ENCODE results near the gene RPUSD1.

RPUSD1 gene

DNA sequence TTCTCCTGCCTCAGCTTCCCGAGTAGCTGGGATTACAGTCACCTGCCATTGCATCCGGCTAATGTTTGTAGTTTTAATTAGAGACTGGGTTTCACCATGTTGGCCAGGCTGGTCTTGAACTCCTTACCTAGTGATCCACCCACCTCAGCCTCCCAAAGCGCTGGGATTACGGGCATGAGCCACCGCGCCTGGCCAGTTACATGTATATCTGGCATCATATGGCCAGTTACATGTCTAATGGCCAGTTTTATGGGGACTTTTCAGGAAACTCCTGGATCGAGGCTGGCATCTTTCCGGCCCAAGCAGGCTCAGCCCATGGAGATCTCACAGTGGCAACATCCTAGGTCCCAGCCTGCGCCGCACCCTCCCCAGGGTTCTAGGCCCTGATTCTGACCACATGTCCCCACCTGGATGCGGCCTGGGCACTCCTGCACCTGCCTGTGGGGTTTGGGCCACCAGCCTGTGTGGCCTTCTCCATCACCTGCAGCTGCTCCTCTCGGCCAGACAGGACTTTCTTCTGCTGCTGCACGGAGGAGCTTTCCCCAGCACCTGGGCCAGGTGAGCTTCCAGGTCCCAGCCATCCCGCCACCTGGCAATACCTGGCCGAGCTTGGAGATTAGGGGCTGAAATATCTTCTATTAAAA, 46.1 kb downstream of the RPUSD1 start:
- no peak for DNase-seq

DNA sequence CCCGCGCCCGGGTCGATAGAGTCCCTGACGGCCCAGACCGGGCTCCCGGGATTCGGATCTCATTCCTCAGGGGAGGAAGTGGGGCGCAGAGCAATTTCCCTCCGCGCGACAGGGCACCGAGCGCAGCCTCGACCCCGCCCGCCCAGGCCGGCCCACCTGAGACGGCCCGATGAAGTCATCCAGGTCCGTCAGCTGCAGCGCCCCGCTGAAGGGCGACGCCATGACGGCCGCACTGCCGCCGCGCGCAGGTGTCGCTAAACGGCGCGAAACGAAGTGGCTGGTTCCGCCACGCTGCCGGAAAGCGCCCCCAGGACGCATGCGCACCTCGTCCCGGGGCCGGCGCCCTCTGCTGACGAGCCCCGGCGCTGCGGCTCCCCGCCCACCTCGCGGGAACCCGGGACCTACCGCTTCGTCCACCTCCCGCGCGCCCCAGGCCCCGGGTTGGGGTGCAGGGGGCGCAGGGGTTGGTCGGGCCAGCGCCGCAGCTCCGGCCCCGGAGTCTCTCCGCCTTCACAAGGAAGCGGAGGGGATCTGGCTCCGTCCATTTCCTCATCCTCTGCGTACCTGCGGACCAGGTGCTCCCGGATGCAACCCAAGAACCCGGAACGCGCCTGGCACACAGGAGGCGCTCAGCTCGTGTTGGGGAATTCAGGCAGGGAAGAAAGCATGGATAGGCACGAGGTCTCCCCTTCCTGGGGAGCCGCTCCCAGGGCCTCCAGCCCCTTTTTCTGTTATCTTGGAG, 47.2 kb downstream of the RPUSD1 start, which contains the start of gene CIAO3:
CIAO3 (minus strand) TSS at position 234 of the 742 bp plus-strand sequence; CDS start at position 222, 12 bp downstream.
- DNase-seq = peak; percentile 89

DNA sequence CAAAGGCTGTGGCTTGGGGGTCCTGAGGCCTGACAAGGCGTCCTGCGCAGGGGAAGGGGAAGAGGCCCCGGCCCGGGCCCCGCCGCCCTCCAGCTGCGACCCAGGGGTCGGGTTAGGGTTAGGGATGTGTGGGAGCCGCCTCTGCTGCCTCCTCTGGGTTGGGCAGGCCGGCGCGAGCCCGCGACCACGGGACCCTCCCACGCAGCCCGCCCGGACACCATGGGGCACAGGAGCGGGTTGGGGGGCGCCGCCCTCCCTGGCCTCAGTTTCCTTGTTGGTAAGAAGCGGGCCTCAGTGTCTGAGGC, 47.8 kb downstream of the RPUSD1 start:
- no peak for DNase-seq

DNA sequence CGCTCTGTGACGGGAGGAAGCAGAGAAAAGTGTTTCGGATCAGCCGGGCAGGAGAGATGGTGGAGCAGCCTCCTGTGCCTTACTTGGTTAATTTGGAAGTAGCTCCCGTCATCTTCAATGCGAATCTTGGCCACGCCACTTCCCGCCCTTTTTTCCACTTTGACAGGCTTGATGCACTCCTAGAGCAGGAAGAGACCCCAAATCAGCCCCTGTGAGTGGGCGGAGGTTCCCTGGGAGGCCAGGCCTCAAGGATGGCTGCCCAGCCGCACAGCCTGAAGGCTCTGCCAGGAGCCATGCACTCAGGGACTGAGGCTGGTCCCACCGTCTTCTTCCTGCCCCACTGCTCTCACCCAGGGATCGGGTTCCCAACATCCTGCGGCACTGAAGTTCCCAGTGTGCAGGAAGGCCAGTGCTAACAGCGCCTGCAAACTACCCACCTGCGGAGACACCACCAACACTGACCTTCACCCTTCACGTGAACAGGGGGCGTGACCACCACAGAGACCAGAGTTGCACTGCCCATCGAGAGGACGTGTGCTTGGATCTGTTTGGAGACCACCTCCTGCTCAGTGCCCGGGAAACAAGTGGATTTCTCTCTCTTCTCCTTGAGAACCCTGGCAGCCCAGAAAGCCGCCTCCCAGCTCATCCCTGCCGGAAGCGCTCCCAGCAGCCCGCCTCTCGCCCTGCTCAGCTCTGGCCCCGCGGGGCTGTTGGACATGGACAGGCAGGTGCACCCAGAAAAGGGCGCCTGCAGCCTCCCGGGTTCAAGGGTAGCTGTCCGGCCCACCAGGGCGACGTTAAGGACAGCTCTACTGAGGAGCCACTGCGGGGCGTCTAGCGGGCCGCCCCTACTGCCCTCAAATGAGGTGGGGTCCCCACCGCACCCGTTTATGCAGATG, 48.4 kb downstream of the RPUSD1 start:
- DNase-seq = no peak

DNA sequence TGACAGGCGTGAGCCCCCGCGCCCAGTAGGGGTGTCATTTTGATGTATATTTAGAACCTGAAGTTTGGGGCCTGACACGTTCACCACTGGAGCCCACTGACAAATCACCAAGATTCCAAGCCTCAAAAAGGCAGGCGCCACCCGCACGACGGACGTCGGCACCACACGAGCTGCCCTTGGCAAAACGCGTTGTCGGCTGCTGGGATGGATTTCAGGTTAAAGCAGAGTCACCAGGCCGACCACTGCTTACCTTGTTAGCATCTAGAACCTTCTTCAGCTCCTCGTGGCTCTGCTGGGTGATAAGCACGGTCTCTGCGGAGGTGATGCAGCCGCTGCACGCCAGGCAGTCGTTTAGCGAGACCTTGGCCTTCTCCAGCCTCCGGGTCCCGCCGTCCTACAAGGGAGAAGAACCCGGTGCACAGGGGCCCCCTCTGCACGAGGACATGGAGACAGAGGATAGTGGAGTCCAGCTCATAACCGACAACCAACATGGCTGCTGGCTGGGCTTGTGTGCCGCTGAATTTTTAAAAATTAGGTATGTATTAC, 51.2 kb downstream of the RPUSD1 start:
- DNase-seq = no peak

DNA sequence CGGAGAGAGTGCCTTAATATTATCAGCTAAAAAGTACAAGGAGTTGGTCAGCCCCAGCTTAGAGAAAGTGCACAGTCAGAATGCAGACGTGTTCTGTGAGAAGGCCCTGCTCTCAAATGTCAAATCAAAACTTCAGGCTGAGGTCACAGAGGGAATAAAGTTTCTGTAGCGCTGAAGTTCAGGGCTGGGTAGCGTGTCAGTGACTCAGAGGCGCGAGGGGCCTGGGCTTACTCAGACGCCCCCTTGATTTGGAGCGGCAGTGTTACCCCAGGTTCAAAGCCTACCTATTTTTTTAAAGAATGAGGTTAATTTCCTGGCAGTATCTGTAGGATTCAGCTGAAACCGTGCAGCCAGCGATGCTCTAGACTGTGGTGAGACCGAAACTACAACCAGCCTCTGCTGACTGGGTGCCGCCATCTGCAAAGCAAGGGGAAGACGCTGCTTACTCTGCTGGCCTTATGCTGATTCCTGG, 52.2 kb downstream of the RPUSD1 start:
- no peak for DNase-seq

DNA sequence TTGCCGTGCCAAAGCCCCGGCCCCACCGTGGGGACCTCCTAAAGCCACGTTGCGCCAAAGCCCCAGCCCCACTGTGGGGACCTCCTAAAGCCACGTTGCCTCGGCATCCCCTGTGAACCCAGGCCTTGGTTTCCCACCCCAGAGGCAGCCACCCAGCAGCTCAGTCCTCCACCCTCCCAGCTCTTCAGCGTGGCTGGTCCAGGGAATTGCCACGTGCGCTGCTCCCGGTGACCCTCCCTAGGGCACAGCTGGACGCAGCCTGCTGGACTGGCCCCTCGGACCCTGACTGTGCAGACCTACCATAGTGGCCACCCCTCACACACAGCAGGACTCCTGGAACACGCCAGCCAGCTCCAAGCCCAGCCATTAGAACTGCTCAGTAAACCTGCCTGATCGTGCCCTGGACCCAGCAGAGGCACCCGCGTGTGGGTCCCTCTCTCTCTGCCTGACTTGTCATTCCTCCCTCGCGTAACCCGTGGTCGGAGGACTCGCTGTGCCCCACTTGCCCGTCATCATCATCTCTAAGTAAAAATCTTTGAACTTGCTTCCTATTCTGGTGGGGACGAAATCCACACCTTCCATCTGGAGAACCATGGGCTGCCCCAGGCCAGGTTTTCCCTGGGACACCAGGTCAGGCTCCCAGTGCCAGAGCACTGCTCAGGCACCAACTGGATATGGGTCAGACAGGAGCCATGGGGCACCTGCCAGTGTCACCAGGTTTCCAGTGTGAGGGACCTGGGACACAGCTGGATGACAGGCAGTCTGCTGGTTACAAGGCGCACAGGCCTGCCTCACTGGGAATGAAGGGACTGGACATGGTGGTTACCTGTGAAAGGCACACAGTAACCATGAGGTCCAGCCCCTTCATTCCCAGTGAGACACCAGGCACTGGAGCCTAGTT, 53.0 kb downstream of the RPUSD1 start:
- DNase-seq = no peak
